Measurements from ENCODE around the gene DIP2C.
"Not testable (repeated sequence)": the region's sequence is repeated elsewhere in the genome, so short reads cannot be mapped to it uniquely, and the experiment has no call there.

DIP2C gene

GRCh38 chr10:536371-536925 is 153.0 kb downstream of the DIP2C start:
- no peak overlapping the region for H3K4me3 ChIP-seq (ENCODE audit: low read length)
- DNase-seq (ENCODE audit: low read depth, low spot score): no peak

- no peak overlapping the region for H3K4me3 ChIP-seq (ENCODE audit: low read length)
- no peak for DNase-seq (ENCODE audit: low read depth, low spot score)
Measured at GRCh38 chr10:535952-536351, 153.5 kb downstream of the DIP2C start.

GRCh38 chr10:535051-535450 is 154.4 kb downstream of the DIP2C start:
- no peak overlapping the region for H3K4me3 ChIP-seq (ENCODE audit: low read length)
- no peak for DNase-seq (ENCODE audit: low read depth, low spot score)

DNA sequence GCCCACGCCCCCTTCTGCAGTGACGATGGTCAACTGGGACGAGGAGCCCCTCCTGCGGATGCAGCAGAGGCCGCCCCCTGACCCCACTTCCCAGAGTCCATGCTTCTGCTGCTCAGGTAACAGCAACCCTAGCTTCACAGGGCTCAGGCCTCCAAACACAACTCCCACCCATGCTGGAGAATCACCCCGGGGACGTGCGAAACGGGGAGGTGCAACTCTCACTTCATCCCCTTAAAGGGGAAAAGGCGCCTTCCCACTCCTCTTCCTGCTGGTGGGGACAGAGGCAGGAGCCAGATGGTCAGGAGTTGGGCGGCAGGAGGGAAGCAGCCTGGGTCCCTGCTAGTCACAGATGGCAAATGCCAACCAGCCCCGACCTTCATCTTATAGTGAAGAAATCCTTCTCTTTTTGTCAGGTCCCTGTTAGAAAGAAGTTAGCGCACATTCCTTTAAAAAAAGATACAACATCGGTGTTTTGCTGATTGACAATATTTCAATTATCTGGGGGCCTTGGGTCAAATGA is 155.4 kb downstream of the DIP2C start:
- no peak for DNase-seq (ENCODE audit: low read depth, low spot score)
- H3K4me3 ChIP-seq (ENCODE audit: low read length): no peak overlapping the region

DNA sequence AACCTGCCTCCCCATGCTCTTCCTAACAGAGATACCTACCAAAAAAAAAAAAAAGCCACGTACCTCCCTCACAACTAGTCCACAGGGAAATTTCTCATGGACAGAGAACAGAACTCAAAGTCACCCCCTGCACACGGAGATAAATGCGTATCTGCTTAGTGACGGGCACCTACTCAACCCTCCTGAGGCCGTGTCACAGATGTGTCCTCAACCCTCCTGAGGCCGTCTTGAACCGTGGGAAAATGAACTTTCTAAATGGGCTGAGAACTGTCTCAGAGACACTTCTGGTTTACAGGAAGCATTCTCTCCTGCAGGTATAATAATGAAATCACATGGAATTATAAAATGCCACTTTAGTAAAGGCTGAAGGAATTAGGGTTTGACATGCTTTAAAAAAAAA is 155.9 kb downstream of the DIP2C start:
- no peak for DNase-seq (ENCODE audit: low read depth, low spot score)
- H3K4me3 ChIP-seq (ENCODE audit: low read length): no peak overlapping the region

DNA sequence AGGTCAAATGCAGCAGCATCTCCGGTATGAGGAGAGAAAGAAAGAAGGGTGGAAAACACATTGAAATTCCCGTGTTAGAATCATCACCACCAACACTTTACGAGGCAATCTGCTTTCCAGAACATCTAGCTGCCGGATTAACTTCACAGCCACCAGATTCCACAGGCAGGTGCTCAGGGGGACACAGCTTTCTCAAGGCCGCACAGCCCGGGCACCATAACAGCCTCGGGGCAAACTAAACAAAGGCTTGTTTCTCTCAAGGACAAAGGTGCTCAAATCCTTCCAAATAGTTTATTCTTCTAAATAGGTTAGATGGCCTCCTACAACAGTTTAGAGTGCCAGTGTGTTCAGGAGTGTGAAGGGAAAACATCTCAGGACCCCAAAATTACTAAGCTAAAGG is 156.3 kb downstream of the DIP2C start:
- H3K4me3 ChIP-seq (ENCODE audit: low read length): no peak overlapping the region
- no peak for DNase-seq (ENCODE audit: low read depth, low spot score)

GRCh38 chr10:532331-532730 is 157.1 kb downstream of the DIP2C start:
- not testable (repeated sequence) for DNase-seq (ENCODE audit: low read depth, low spot score); H3K4me3 ChIP-seq (ENCODE audit: low read length)

DNA sequence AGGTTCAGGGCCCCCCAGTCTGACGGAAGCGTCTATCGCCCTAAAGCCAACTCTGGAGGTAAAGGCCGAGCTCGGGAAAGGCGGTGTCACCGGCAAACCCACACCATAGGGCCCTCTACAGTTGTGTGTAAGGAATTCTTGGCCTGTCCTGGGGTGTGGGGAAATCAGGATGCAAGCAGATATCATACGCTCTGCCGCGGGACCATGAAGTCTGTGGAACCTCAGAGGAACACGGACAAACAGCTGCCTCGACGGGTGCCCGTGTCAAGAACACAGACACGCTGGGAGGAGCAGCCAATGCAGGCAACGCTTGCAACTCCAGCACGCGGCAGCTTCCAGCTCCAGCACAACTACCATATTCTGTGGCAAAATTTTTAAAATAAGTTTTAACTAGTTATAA is 157.9 kb downstream of the DIP2C start:
- DNase-seq (ENCODE audit: low read depth, low spot score): no peak
- H3K4me3 ChIP-seq (ENCODE audit: low read length): no peak overlapping the region

DNA sequence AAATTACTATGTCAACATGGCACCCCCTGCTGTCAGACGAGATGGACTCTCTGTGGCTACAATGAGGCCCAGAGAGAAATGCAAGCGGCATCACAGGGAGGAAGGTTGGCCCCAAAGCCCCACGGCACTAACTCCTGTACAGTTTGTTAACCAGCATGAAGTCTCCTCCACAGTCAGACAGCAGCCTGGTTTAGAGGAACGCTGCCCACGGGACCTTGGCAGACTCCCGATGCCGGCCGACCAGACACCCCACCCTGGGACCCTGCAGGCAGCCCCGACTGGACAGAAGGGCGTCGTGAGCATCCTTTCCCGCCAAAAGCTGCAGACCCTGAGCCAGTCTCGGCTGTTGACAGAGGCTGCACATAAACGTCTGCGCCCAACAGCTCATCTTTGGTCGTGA is 158.8 kb downstream of the DIP2C start:
- DNase-seq (ENCODE audit: low read depth, low spot score): no peak
- H3K4me3 ChIP-seq (ENCODE audit: low read length): no peak overlapping the region

GRCh38 chr10:529468-530230 is 159.8 kb downstream of the DIP2C start:
- no peak for DNase-seq (ENCODE audit: low read depth, low spot score)
- no peak overlapping the region for H3K4me3 ChIP-seq (ENCODE audit: low read length)

- H3K4me3 ChIP-seq (ENCODE audit: low read length): no peak overlapping the region
- DNase-seq (ENCODE audit: low read depth, low spot score): no peak
Measured at GRCh38 chr10:528173-529165, 161.0 kb downstream of the DIP2C start.

GRCh38 chr10:527416-527815 is 162.1 kb downstream of the DIP2C start:
- no peak for DNase-seq (ENCODE audit: low read depth, low spot score)
- H3K4me3 ChIP-seq (ENCODE audit: low read length): no peak overlapping the region

- no peak overlapping the region for H3K4me3 ChIP-seq (ENCODE audit: low read length)
- DNase-seq (ENCODE audit: low read depth, low spot score): no peak
Measured at GRCh38 chr10:526651-527312, 162.7 kb downstream of the DIP2C start.

DNA sequence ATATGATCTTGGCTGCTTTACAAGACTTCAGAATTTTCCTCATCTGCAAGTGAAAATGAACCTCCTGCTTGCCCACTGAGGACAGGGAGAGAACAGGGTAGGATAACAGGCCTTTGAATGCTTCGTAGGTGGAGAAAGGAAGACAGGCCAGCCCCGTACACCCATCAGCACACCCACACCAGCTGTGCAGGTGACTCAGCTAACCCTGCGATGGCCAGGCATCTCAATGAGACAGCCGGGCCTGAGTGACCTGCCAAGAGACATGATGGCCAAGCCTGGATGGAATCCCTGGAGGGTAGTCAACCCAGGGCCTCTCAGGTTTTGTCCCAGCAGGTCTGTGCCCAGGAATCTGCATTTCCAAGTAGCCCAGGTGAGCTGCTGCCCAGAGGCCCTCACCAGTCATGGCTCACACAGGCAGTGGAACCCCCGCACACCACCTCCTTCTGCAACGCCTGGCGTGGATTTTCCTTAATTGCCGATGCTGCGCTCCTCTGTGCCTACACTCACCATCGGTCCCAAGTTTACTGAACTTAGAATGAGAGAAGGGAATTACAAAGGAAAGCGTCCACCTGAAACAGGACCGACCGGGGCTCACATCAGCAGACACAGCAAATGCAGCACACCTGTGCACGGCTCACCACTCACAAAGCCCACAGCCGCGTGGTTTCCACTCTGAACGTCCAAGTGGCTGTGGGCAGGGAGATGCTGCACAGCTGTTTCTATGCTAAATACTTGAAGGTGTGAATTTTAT is 163.7 kb downstream of the DIP2C start:
- no peak overlapping the region for H3K4me3 ChIP-seq (ENCODE audit: low read length)
- DNase-seq (ENCODE audit: low read depth, low spot score): no peak

DNA sequence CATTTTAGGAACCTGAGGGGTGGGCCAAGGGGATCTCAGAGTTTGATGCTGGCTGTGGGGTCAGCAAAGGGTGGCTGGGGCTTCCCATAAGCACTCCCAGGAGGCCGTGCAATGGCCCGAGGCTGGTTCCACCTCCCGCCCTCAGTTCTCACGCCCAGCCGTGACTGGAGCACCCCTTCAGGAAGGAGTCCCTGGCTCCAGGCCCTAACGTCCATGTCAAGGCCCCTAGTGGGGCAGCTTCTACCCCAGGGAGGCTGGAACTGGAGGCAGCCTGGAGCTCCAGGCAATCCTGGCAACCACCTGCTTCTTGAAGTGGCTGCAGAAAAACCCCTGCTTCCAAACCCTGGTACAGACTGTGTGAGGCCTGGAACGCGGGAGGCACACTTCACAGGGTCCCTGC is 165.5 kb downstream of the DIP2C start:
- no peak overlapping the region for H3K4me3 ChIP-seq (ENCODE audit: low read length)
- no peak for DNase-seq (ENCODE audit: low read depth, low spot score)

GRCh38 chr10:522350-522749 is 167.1 kb downstream of the DIP2C start:
- H3K4me3 ChIP-seq (ENCODE audit: low read length): no peak overlapping the region
- DNase-seq (ENCODE audit: low read depth, low spot score): no peak

DNA sequence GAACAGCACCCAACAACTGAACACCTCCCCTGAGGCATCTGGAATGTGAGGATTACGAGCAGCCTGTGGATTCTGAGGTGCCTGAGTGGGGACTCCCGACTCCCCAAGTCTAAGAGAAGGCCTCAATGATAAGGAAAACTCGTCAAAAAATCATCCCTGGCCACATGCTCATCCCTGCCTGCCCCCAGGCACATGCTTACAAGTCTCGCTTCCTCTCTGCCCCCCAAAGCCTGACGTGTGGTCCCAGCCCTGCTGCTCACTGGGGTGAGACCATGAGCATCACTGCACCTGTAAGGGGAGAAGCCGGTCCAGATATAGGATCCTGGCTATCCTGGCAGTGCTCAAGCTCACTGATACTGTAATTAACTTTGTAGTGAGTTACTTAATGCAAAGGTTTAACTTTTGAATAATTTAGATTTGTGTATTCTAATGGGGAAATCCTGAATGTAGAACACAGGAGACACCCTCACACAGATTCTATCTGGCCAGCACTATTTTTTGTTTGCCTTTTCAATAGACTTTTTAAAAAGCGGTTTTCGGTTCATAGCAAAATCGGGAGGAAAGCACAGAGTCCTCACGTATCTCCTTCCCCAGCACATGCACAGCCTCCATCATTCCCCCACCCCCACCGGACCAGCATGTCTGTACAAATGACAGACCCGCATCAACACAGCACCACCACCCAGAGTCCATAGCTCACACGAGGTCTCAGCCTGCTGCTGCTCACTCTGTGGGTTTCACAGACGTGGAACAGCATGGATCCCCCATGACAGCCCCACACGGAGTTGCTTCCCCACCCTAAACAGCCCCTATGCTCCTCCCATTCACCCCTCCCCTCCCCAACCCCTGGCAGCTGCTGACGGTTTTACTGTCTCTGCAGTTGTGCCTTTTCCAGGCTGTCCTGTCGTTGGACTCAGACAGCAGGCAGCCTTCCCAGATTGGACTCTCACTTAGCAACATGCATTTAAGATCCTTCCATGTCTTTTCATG is 167.9 kb downstream of the DIP2C start:
- no peak overlapping the region for H3K4me3 ChIP-seq (ENCODE audit: low read length)
- no peak for DNase-seq (ENCODE audit: low read depth, low spot score)

DNA sequence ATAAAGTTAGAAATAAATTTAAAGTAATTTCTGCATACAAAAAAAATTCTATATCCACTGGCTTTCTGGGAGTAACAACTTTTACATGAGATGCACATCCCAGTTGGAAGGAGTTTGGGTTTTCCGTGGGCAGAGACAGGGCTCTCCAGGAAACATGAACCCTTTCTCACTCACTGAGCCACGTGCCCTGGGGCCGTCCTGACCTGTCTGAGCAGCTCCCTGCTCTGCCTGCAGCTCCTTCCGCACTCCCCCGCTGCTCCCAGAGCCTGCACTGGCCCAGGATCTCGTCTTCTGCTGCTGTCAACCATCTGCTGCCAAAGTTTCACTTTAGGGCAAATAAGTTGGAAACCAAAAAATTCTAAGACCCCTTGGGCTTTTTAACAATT is 169.1 kb downstream of the DIP2C start:
- H3K4me3 ChIP-seq (ENCODE audit: low read length): no peak overlapping the region
- DNase-seq (ENCODE audit: low read depth, low spot score): no peak

Measured in Jurkat, Clone E6-1 (cell line).